ENCODE data around the gene SORCS3. TPM values are rescaled to one million over a fixed set of nuclear protein-coding genes. Genes with fewer than 3 reads are reported as not detected.

SORCS3 gene
- total RNA-seq, 1 donor from 2014 or later, result 1.00 TPM

DNA sequence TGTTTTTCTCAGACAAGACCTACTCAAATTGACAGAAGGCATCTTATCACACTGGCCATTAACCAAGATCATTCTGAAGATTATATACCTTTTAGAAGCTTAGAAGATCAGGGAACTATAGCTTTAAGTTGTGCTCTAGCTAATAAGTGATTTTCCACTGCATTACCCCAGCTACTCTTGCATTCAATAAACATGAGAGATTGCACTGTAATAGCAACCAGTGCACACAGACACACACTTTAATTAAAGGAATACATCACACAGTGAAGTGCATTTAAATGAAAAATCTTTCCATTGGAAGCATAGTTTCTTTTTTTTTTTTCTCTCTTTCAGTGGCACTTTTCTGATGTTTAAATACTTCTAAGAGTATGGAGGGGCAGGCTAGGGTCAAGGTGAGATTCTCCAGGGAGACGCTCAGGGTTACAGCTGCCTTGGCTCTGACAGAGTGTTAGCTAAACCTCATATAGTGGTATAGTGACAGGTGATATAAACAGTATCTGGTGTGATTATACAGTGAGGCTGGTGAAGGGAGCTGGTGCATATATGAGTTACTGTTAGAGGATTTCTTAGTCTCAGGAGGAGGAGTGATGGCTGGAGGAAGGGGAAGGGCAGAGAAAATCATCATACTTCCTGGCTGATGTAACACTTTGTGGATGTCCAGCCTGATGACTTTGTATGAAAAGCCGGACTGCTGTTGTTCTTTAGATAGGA, 369.5 kb downstream of the SORCS3 start:
- FAIRE-seq (no peak), DNase-seq (ENCODE audit: low read depth) (no peak)
- no peaks in the 10 kb centered on the region for H3K36me3 ChIP-seq (ENCODE audit: insufficient read depth, low read length)
- H3K36me3 Mint-ChIP-seq (ENCODE audit: low read depth, unreplicated experiment), result no peaks in the 10 kb centered on the region
- TF ChIP-seq, protein P1, sequence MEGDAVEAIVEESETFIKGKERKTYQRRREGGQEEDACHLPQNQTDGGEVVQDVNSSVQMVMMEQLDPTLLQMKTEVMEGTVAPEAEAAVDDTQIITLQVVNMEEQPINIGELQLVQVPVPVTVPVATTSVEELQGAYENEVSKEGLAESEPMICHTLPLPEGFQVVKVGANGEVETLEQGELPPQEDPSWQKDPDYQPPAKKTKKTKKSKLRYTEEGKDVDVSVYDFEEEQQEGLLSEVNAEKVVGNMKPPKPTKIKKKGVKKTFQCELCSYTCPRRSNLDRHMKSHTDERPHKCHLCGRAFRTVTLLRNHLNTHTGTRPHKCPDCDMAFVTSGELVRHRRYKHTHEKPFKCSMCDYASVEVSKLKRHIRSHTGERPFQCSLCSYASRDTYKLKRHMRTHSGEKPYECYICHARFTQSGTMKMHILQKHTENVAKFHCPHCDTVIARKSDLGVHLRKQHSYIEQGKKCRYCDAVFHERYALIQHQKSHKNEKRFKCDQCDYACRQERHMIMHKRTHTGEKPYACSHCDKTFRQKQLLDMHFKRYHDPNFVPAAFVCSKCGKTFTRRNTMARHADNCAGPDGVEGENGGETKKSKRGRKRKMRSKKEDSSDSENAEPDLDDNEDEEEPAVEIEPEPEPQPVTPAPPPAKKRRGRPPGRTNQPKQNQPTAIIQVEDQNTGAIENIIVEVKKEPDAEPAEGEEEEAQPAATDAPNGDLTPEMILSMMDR (IDR thresholded peaks at IDR 0.05; ENCODE audit: insufficient read depth, low read depth, low read length), result no peak
- TF ChIP-seq EZH2 (IDR thresholded peaks at IDR 0.05; ENCODE audit: insufficient read depth, low read length), result no peak
- no peaks in the 10 kb centered on the region for H3K27me3 ChIP-seq (ENCODE audit: insufficient read depth, low read length)
- no peak overlapping the region for H3K4me2 ChIP-seq (ENCODE audit: low read length)
- no peak overlapping the region for H3K27ac ChIP-seq (ENCODE audit: low read depth, low read length)
- H3K79me2 ChIP-seq (ENCODE audit: insufficient read depth, low read length), result no peaks in the 10 kb centered on the region
- peaks cover 8% of the 10 kb centered on the region for H3K4me1 Mint-ChIP-seq (ENCODE audit: low read depth, unreplicated experiment)
- no peak overlapping the region for H2AFZ ChIP-seq (ENCODE audit: low read depth, low read length)
- no peaks in the 10 kb centered on the region for H3K4me1 ChIP-seq (ENCODE audit: insufficient read depth, low read length)
- no peak overlapping the region for H3K4me3 ChIP-seq (ENCODE audit: insufficient read depth, low read depth, low read length)
- H3K4me3 Mint-ChIP-seq (ENCODE audit: unreplicated experiment), result no peak overlapping the region
- no peaks in the 10 kb centered on the region for H4K20me1 ChIP-seq (ENCODE audit: insufficient read depth, low read length)
- no peaks in the 10 kb centered on the region for H3K27me3 Mint-ChIP-seq (ENCODE audit: low read depth, unreplicated experiment)
- H3K27ac Mint-ChIP-seq (ENCODE audit: unreplicated experiment), result peak overlapping the region; percentile 80
- H3K9ac ChIP-seq (ENCODE audit: low read length), result no peak overlapping the region
- no peaks in the 10 kb centered on the region for H3K9me3 ChIP-seq (ENCODE audit: insufficient read depth, low read depth, low read length)
- H3K9me3 Mint-ChIP-seq (ENCODE audit: unreplicated experiment), result no peaks in the 10 kb centered on the region

DNA sequence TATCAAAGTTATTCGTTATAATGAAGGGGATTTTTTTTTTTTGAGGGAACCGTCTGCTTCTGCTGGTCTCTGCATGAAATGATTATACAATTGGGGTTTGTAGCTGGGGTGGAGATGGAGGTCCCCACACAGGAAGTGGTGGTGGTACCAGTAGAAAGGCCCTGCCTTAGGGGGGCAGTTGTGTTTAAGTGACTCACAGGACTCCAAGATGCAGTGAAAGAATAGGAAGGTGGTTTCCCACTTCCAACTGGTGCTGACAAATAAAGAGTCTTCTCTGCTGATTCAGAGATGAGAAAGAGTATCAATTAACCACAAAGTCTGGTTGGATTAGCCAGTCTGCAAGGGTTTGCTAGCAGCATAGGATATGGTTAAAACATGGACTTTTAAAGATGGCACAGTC, 376.0 kb downstream of the SORCS3 start:
- H3K27ac ChIP-seq (ENCODE audit: low read depth, low read length), result peak overlapping the region; percentile 34
- no peak for FAIRE-seq

More for the DNA sequence above, 376.0 kb downstream of the SORCS3 start:
- Histone ChIP-seq H3K27me3 (ENCODE audit: insufficient read depth, low read length) (no peaks in the 10 kb centered on the region), H3K4me2 (ENCODE audit: low read length) (peak overlapping the region; percentile 54), H3K36me3 (ENCODE audit: insufficient read depth, low read length) (no peaks in the 10 kb centered on the region), H2AFZ (ENCODE audit: low read depth, low read length) (no peak overlapping the region), H3K4me1 (ENCODE audit: insufficient read depth, low read length) (peaks cover 11% of the 10 kb centered on the region), H4K20me1 (ENCODE audit: insufficient read depth, low read length) (no peaks in the 10 kb centered on the region), H3K79me2 (ENCODE audit: insufficient read depth, low read length) (no peaks in the 10 kb centered on the region), H3K4me3 (ENCODE audit: insufficient read depth, low read depth, low read length) (no peak overlapping the region), H3K9me3 (ENCODE audit: insufficient read depth, low read depth, low read length) (no peaks in the 10 kb centered on the region), H3K9ac (ENCODE audit: low read length) (no peak overlapping the region)
- no peak for TF ChIP-seq EZH2 (IDR thresholded peaks at IDR 0.05; ENCODE audit: insufficient read depth, low read length)
- TF ChIP-seq, protein P1 (IDR thresholded peaks at IDR 0.05; ENCODE audit: insufficient read depth, low read depth, low read length), result no peak
- H3K27ac Mint-ChIP-seq (ENCODE audit: unreplicated experiment), result peak overlapping the region; percentile 95
- no peaks in the 10 kb centered on the region for H3K9me3 Mint-ChIP-seq (ENCODE audit: unreplicated experiment)
- no peak overlapping the region for H3K4me3 Mint-ChIP-seq (ENCODE audit: unreplicated experiment)
- H3K4me1 Mint-ChIP-seq (ENCODE audit: low read depth, unreplicated experiment), result peaks cover 18% of the 10 kb centered on the region
- H3K36me3 Mint-ChIP-seq (ENCODE audit: low read depth, unreplicated experiment), result no peaks in the 10 kb centered on the region
- peak; percentile 77 for DNase-seq (ENCODE audit: low read depth)
- no peaks in the 10 kb centered on the region for H3K27me3 Mint-ChIP-seq (ENCODE audit: low read depth, unreplicated experiment)
